ENCODE results near the gene HIPK2.
"Not testable (repeated sequence)": the region's sequence is repeated elsewhere in the genome, so short reads cannot be mapped to it uniquely, and the experiment has no call there.

Gene HIPK2

GRCh38 chr7:139617074-139617473 lies 160.7 kb downstream of the HIPK2 start:
- no peaks in the 10 kb centered on the region for H3K36me3 ChIP-seq (ENCODE audit: insufficient read depth)
- no peaks in the 10 kb centered on the region for H3K79me2 ChIP-seq (ENCODE audit: insufficient read depth, low read depth)
- peaks cover 5% of the 10 kb centered on the region for H3K4me1 ChIP-seq (ENCODE audit: low read depth, poor library complexity, severe bottlenecking)
- no peak overlapping the region for H3K27ac ChIP-seq
- no peak for TF ChIP-seq CTCF (conservative IDR thresholded peaks at IDR 0.05; ENCODE audit: low read depth, low read length)
- H2AFZ ChIP-seq (ENCODE audit: low read depth) = no peak overlapping the region
- H3K27me3 ChIP-seq (ENCODE audit: insufficient read depth, low read depth) = no peaks in the 10 kb centered on the region
- H3K4me3 ChIP-seq (IDR thresholded peaks at IDR 0.05; ENCODE audit: insufficient read depth, low read depth, low read length) = no peak overlapping the region
- no peak overlapping the region for H3K9ac ChIP-seq
- no peaks in the 10 kb centered on the region for H4K20me1 ChIP-seq (ENCODE audit: insufficient read depth)
- no peak overlapping the region for H3K4me2 ChIP-seq

- Histone ChIP-seq H3K9ac (no peak overlapping the region), H4K20me1 (ENCODE audit: insufficient read depth) (no peaks in the 10 kb centered on the region), H3K4me2 (no peak overlapping the region), H3K4me1 (ENCODE audit: low read depth, poor library complexity, severe bottlenecking) (no peaks in the 10 kb centered on the region), H3K27me3 (ENCODE audit: insufficient read depth, low read depth) (no peaks in the 10 kb centered on the region), H2AFZ (ENCODE audit: low read depth) (no peak overlapping the region), H3K79me2 (ENCODE audit: insufficient read depth, low read depth) (no peaks in the 10 kb centered on the region), H3K27ac (no peak overlapping the region), H3K36me3 (ENCODE audit: insufficient read depth) (no peaks in the 10 kb centered on the region), H3K4me3 (IDR thresholded peaks at IDR 0.05; ENCODE audit: insufficient read depth, low read depth, low read length) (no peak overlapping the region)
- no peak for TF ChIP-seq CTCF (conservative IDR thresholded peaks at IDR 0.05; ENCODE audit: low read depth, low read length)
These were observed 162.9 kb downstream of the HIPK2 start for GRCh38 chr7:139614886-139615285.

GRCh38 chr7:139613971-139614411 lies 163.8 kb downstream of the HIPK2 start:
- no peak overlapping the region for H3K4me2 ChIP-seq
- no peak overlapping the region for H3K27ac ChIP-seq
- H3K4me3 ChIP-seq (IDR thresholded peaks at IDR 0.05; ENCODE audit: insufficient read depth, low read depth, low read length) = no peak overlapping the region
- H3K36me3 ChIP-seq (ENCODE audit: insufficient read depth) = no peaks in the 10 kb centered on the region
- no peak overlapping the region for H3K9ac ChIP-seq
- H3K79me2 ChIP-seq (ENCODE audit: insufficient read depth, low read depth) = no peaks in the 10 kb centered on the region
- no peaks in the 10 kb centered on the region for H3K4me1 ChIP-seq (ENCODE audit: low read depth, poor library complexity, severe bottlenecking)
- no peak for TF ChIP-seq CTCF (conservative IDR thresholded peaks at IDR 0.05; ENCODE audit: low read depth, low read length)
- no peaks in the 10 kb centered on the region for H3K27me3 ChIP-seq (ENCODE audit: insufficient read depth, low read depth)
- no peaks in the 10 kb centered on the region for H4K20me1 ChIP-seq (ENCODE audit: insufficient read depth)
- no peak overlapping the region for H2AFZ ChIP-seq (ENCODE audit: low read depth)

GRCh38 chr7:139611556-139611955 lies 166.2 kb downstream of the HIPK2 start:
- not testable (repeated sequence) for H3K79me2 ChIP-seq (ENCODE audit: insufficient read depth, low read depth); H3K27me3 ChIP-seq (ENCODE audit: insufficient read depth, low read depth); H3K27ac ChIP-seq; H4K20me1 ChIP-seq (ENCODE audit: insufficient read depth); H3K4me3 ChIP-seq (IDR thresholded peaks at IDR 0.05; ENCODE audit: insufficient read depth, low read depth, low read length); H3K36me3 ChIP-seq (ENCODE audit: insufficient read depth); H3K9ac ChIP-seq; H3K4me1 ChIP-seq (ENCODE audit: low read depth, poor library complexity, severe bottlenecking); H2AFZ ChIP-seq (ENCODE audit: low read depth); H3K4me2 ChIP-seq

- H3K4me3 ChIP-seq (IDR thresholded peaks at IDR 0.05; ENCODE audit: insufficient read depth, low read depth, low read length) = no peak overlapping the region
- H2AFZ ChIP-seq (ENCODE audit: low read depth) = no peak overlapping the region
- no peak overlapping the region for H3K9ac ChIP-seq
- H3K27ac ChIP-seq = no peak overlapping the region
- H3K36me3 ChIP-seq (ENCODE audit: insufficient read depth) = no peaks in the 10 kb centered on the region
- no peak overlapping the region for H3K4me2 ChIP-seq
- H3K27me3 ChIP-seq (ENCODE audit: insufficient read depth, low read depth) = no peaks in the 10 kb centered on the region
- no peaks in the 10 kb centered on the region for H3K79me2 ChIP-seq (ENCODE audit: insufficient read depth, low read depth)
- no peaks in the 10 kb centered on the region for H4K20me1 ChIP-seq (ENCODE audit: insufficient read depth)
- no peaks in the 10 kb centered on the region for H3K4me1 ChIP-seq (ENCODE audit: low read depth, poor library complexity, severe bottlenecking)
- TF ChIP-seq CTCF (conservative IDR thresholded peaks at IDR 0.05; ENCODE audit: low read depth, low read length) = no peak
These were observed 167.2 kb downstream of the HIPK2 start for GRCh38 chr7:139610595-139610994.

Measured in KMS-11 (cell line).